ENCODE measurements around the gene NR2E1. TPM values are rescaled to one million over a fixed set of nuclear protein-coding genes. Genes with fewer than 3 reads are reported as not detected.

The NR2E1 gene
- total RNA-seq, 1 experiment from 2014 or later: not detected

- Histone ChIP-seq H3K56ac (ENCODE audit: insufficient read length, low read depth, low read length) (no peak overlapping the region), H2BK15ac (ENCODE audit: low read depth, low read length) (no peak overlapping the region), H3K14ac (ENCODE audit: insufficient read depth, low read length) (no peak overlapping the region), H2BK5ac (ENCODE audit: insufficient read length, low read length) (no peak overlapping the region), H4K5ac (ENCODE audit: insufficient read length, low read depth, low read length) (no peak overlapping the region), H3K23me2 (ENCODE audit: insufficient read length, low read depth, low read length, poor library complexity, severe bottlenecking) (no peaks in the 10 kb centered on the region), H3K23ac (ENCODE audit: insufficient read length, low read depth, low read length) (no peak overlapping the region), H2AK5ac (ENCODE audit: insufficient read length, low read length) (no peak overlapping the region), H4K20me1 (ENCODE audit: control insufficient read depth, insufficient read depth, insufficient read length) (no peaks in the 10 kb centered on the region), H3K79me2 (ENCODE audit: insufficient read depth, low read length) (no peaks in the 10 kb centered on the region), H3K4me1 (ENCODE audit: insufficient read depth, low read length) (no peaks in the 10 kb centered on the region), H3K9me3 (ENCODE audit: control insufficient read depth, low read depth, low read length) (no peaks in the 10 kb centered on the region), H3K79me1 (ENCODE audit: insufficient read depth, low read depth, low read length, poor library complexity, severe bottlenecking) (no peaks in the 10 kb centered on the region), H4K91ac (ENCODE audit: insufficient read length, low read depth, low read length) (no peak overlapping the region), H3K4me2 (ENCODE audit: insufficient read depth, insufficient read length, low read length) (no peak overlapping the region), H2BK120ac (ENCODE audit: low read depth, low read length, poor library complexity, severe bottlenecking) (no peak overlapping the region), H3T11ph (ENCODE audit: low read length) (no peak overlapping the region), H3K18ac (ENCODE audit: insufficient read length, low read depth, low read length) (no peak overlapping the region), H2AFZ (ENCODE audit: low read length) (no peak overlapping the region), H4K8ac (replicated peaks; ENCODE audit: insufficient read length, low read depth, low read length) (no peak overlapping the region), H3K4ac (ENCODE audit: low read depth, low read length) (no peak overlapping the region), H3K27ac (ENCODE audit: insufficient read length, low read depth, low read length) (no peak overlapping the region), H3K27me3 (ENCODE audit: insufficient read depth, low read length) (no peaks in the 10 kb centered on the region), H3K9ac (ENCODE audit: extremely low read depth, insufficient read length, low read length) (no peak overlapping the region), H2BK20ac (ENCODE audit: low read depth, low read length, poor library complexity, severe bottlenecking) (no peak overlapping the region), H2BK12ac (ENCODE audit: insufficient read length, low read depth, low read length) (no peak overlapping the region)
- TF ChIP-seq CTCF (conservative IDR thresholded peaks at IDR 0.05): no peak
- DNase-seq: no peak
- Mint-ChIP-seq H3K4me3 (no peak overlapping the region), H3K27me3 (ENCODE audit: low read depth) (peaks cover 11% of the 10 kb centered on the region), H3K27ac (no peak overlapping the region), H3K36me3 (ENCODE audit: insufficient read depth in 1 of 3, low read depth in 3 of 3) (no peaks in the 10 kb centered on the region), H3K9me3 (no peaks in the 10 kb centered on the region), H3K4me1 (no peaks in the 10 kb centered on the region)
- WGBS (ENCODE audit: extremely low coverage, insufficient read length, low lambda C conversion rate): no CpG with 5 or more reads among the region's 8 CpGs
These were observed 28.7 kb downstream of the NR2E1 start for GRCh38 chr6:108194503-108194902.
